Measurements from ENCODE around the gene SEC23A. TPM values are rescaled to one million over a fixed set of nuclear protein-coding genes. Genes with fewer than 3 reads are reported as not detected.
A peak's percentile ranks its signal among the peaks of the same experiment; 100 is the strongest.

Gene SEC23A
- total and polyA plus RNA-seq, 2 of the 13 experiments (the other 11 are each of a cell fraction or from before 2014, with no cell fraction given), result 403 to 887 TPM

DNA sequence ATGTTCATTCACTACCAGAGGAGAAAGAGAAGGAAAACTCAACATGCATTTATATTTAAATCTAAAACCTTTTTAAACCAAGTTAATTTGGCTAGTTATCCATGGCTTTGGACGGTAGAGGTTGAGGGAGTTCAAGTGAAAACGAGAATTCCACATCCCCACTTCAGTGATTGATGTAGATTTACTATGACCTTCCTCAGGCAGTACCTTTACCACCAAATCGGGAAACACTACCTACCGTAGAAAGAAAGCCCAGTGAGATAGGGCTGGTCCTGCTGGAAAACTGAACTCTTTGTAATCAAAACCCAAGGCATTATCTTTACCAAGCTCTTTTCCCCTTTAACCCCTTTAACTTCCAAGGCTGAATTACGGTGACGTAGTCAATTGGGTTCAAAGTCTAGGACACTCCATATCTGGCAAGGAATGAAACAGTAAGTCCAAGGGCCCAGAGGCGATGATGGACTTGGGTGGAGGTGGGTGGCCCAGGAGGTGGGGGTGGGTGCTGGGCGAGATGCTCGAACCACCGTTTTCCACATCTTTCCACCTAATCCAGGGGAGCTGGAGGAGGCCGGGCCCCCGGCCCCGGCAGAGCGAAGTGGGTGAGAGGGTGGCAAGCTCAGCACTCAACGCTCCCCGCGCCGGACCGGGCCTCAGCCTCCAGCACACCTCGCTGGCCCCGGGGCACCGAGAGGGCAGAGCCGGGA, 618 bp downstream of the SEC23A start (continued):
- peak; percentile 95 for TF ChIP-seq ZNF652 (CRISPR knock-in tag; IDR thresholded peaks at IDR 0.05; ENCODE audit: borderline replicate concordance, low read depth)
- no peak for TF ChIP-seq ZNF234 (CRISPR knock-in tag; conservative IDR thresholded peaks at IDR 0.05)
- no peak for TF ChIP-seq ZMAT3 (CRISPR knock-in tag; conservative IDR thresholded peaks at IDR 0.05)

DNA sequence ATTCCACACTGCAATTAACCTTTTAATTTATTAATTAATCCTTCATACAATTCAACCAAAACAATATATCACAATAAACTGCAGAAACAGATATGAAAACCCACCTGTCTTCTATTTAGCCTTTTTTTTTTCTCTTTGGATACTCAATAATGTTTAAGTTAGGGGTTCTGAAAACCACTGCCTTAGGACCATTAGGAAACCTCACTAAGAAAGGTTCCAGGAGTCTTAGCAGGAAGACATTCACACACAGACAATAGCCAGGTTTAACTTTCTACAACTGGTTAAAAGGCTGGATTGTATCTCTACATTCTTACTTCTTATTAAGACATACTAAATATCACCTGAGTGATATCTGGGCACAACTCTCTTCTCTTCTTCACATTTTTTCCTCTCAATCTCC, 3.3 kb downstream of the SEC23A start:
- Histone ChIP-seq H3K4me2 (ENCODE audit: low read depth, low read length) (peak overlapping the region; percentile 78), H3K4me1 (ENCODE audit: insufficient read depth, low read length) (peaks cover 82% of the 10 kb centered on the region), H3K27ac (ENCODE audit: extremely low read length, insufficient read depth, low read length) (peak overlapping the region; percentile 0), H3K79me2 (ENCODE audit: insufficient read depth, low read length) (peaks cover 84% of the 10 kb centered on the region), H3K4me3 (replicated peaks in 1 of 3; ENCODE audit: insufficient read depth in 1 of 3, low read depth in 2 of 3, low read length in 3 of 3) (peak overlapping the region; percentile 5 to 90 (median 8); a peak in 4 of 6 replicates), H3K27me3 (ENCODE audit: control insufficient read depth in 1 of 2, insufficient read depth in 2 of 2, low read length in 2 of 2) (no peaks in the 10 kb centered on the region; a peak in 1 of 5 replicates), H4K20me1 (ENCODE audit: insufficient read depth, low read length) (peaks cover 73% of the 10 kb centered on the region), H3K9me3 (ENCODE audit: low read length) (no peaks in the 10 kb centered on the region), H3K36me3 (replicated peaks in 1 of 2; ENCODE audit: control insufficient read depth in 1 of 2, insufficient read depth in 2 of 2, low read length in 2 of 2) (peaks cover 12 to 25% of the 10 kb centered on the region in 2 experiments), H3K9ac (ENCODE audit: insufficient read depth, low read depth, low read length) (peak overlapping the region; percentile 12; the same call in 1 of the 2 replicates), H2AFZ (ENCODE audit: low read length) (no peak overlapping the region)
- ATAC-seq, result no peak
- ChIA-PET POLR2A (interaction anchor here (1.5 to 4.1 kb wide), 6 partner anchors 15 to 333 kb away, joined by 3 to 25 read pairs (median 9); partner anchors contain the start of genes FBXO33, GEMIN2, PNN and TRAPPC6B), CTCF (ENCODE audit: low intra/inter-chr PET ratio, low total read pairs) (no interaction called here)
- in situ Hi-C loops (cut with HindIII; ENCODE audit: extremely low pct_ligation_motif_present, low pct_unique_long_range_greater_than_20kb) (loop anchor here (5.0 kb wide), 1 partner anchor 333 kb away; the partner anchor contains the start of gene FBXO33), intact Hi-C loops (cut with micrococcal nuclease; ENCODE audit: unreplicated experiment) (no loop called here)
- TSS peak; percentile 11 for BruUV-seq (replicated peaks)
- FAIRE-seq, result no peak
- no peak for DNase-seq (ENCODE audit: low spot score)
- TF ChIP-seq ZC3H4 (CRISPR knock-in tag; IDR thresholded peaks at IDR 0.05; ENCODE audit: borderline replicate concordance) (no peak), ERF (CRISPR knock-in tag; IDR thresholded peaks at IDR 0.05) (peak; percentile 26; the same call in 1 of the 2 replicates), NR2F1 (CRISPR knock-in tag; IDR thresholded peaks at IDR 0.05) (no peak), ZNF615 (CRISPR knock-in tag; IDR thresholded peaks at IDR 0.05; ENCODE audit: borderline replicate concordance) (no peak), RXRA (CRISPR knock-in tag; IDR thresholded peaks at IDR 0.05) (no peak), SOX13 (IDR thresholded peaks at IDR 0.05) (no peak), SOX13 (CRISPR knock-in tag; conservative IDR thresholded peaks at IDR 0.05 in 1 of 2, IDR thresholded peaks at IDR 0.05 in 1 of 2) (0 out of 4 replicates have a peak, but pooled peaks of 1 of the 2 experiments have one; percentile 51), ZNF746 (CRISPR knock-in tag; IDR thresholded peaks at IDR 0.05) (no peak), MIXL1 (CRISPR knock-in tag; IDR thresholded peaks at IDR 0.05) (0 out of 2 replicates have a peak, but pooled peaks have one; percentile 9), HIVEP1 (CRISPR knock-in tag; IDR thresholded peaks at IDR 0.05) (no peak), SRSF1 (optimal IDR thresholded peaks at IDR 0.05; ENCODE audit: low read depth, low read length) (no peak), MIER3 (CRISPR knock-in tag; IDR thresholded peaks at IDR 0.05; ENCODE audit: borderline replicate concordance) (0 out of 2 replicates have a peak, but pooled peaks have one; percentile 52)
- TF ChIP-seq, protein P1, sequence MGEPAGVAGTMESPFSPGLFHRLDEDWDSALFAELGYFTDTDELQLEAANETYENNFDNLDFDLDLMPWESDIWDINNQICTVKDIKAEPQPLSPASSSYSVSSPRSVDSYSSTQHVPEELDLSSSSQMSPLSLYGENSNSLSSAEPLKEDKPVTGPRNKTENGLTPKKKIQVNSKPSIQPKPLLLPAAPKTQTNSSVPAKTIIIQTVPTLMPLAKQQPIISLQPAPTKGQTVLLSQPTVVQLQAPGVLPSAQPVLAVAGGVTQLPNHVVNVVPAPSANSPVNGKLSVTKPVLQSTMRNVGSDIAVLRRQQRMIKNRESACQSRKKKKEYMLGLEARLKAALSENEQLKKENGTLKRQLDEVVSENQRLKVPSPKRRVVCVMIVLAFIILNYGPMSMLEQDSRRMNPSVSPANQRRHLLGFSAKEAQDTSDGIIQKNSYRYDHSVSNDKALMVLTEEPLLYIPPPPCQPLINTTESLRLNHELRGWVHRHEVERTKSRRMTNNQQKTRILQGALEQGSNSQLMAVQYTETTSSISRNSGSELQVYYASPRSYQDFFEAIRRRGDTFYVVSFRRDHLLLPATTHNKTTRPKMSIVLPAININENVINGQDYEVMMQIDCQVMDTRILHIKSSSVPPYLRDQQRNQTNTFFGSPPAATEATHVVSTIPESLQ (CRISPR knock-in tag; conservative IDR thresholded peaks at IDR 0.05), result 0 out of 2 replicates have a peak, but pooled peaks have one; percentile 54
- TF ChIP-seq, protein P2, sequence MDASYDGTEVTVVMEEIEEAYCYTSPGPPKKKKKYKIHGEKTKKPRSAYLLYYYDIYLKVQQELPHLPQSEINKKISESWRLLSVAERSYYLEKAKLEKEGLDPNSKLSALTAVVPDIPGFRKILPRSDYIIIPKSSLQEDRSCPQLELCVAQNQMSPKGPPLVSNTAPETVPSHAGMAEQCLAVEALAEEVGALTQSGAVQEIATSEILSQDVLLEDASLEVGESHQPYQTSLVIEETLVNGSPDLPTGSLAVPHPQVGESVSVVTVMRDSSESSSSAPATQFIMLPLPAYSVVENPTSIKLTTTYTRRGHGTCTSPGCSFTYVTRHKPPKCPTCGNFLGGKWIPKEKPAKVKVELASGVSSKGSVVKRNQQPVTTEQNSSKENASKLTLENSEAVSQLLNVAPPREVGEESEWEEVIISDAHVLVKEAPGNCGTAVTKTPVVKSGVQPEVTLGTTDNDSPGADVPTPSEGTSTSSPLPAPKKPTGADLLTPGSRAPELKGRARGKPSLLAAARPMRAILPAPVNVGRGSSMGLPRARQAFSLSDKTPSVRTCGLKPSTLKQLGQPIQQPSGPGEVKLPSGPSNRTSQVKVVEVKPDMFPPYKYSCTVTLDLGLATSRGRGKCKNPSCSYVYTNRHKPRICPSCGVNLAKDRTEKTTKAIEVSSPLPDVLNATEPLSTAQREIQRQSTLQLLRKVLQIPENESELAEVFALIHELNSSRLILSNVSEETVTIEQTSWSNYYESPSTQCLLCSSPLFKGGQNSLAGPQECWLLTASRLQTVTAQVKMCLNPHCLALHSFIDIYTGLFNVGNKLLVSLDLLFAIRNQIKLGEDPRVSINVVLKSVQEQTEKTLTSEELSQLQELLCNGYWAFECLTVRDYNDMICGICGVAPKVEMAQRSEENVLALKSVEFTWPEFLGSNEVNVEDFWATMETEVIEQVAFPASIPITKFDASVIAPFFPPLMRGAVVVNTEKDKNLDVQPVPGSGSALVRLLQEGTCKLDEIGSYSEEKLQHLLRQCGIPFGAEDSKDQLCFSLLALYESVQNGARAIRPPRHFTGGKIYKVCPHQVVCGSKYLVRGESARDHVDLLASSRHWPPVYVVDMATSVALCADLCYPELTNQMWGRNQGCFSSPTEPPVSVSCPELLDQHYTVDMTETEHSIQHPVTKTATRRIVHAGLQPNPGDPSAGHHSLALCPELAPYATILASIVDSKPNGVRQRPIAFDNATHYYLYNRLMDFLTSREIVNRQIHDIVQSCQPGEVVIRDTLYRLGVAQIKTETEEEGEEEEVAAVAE (CRISPR knock-in tag; IDR thresholded peaks at IDR 0.05; ENCODE audit: borderline replicate concordance), result peak; percentile 30; the same call in 1 of the 2 replicates
